Stimulated activated CD4-positive, alpha-beta T cell treated with anti-CD3 and anti-CD28 coated beads, TNF-alpha, amount 100 ng/mL, for 1 hour (primary cell): ENCODE data around the gene NCF2.

ENCODE experiments used
- DNase-seq, 3 donors: peaks; one replicate each; pipeline ENCODE4 v3.0.0-alpha.2; 2020; ENCODE audit warnings: low read depth in 3 of 3, low spot score in 1 of 3

The NCF2 gene

GRCh38 chr1:183553764-183554163, 36.5 kb downstream of the NCF2 start:
- DNase-seq: no peak

GRCh38 chr1:183553331-183553730, 36.9 kb downstream of the NCF2 start:
- DNase-seq: no peak

GRCh38 chr1:183552891-183553290, 37.4 kb downstream of the NCF2 start:
- no peak for DNase-seq

- DNase-seq: no peak
These were observed 37.8 kb downstream of the NCF2 start for GRCh38 chr1:183552441-183552840.

GRCh38 chr1:183551924-183552323, 38.3 kb downstream of the NCF2 start:
- DNase-seq: no peak

GRCh38 chr1:183550915-183551314, 39.3 kb downstream of the NCF2 start:
- DNase-seq: no peak

GRCh38 chr1:183548116-183548515, 42.1 kb downstream of the NCF2 start:
- DNase-seq: no peak

GRCh38 chr1:183546427-183546826, 43.8 kb downstream of the NCF2 start:
- DNase-seq: no peak

- DNase-seq: no peak
These were observed 45.5 kb downstream of the NCF2 start for GRCh38 chr1:183544598-183545297.

GRCh38 chr1:183543619-183544204, 46.5 kb downstream of the NCF2 start:
- DNase-seq: no peak

- DNase-seq: no peak
These were observed 52.9 kb downstream of the NCF2 start for GRCh38 chr1:183537405-183537804.

GRCh38 chr1:183533617-183534174, 56.6 kb downstream of the NCF2 start:
- DNase-seq: no peak

GRCh38 chr1:183528577-183528976, 61.7 kb downstream of the NCF2 start:
- DNase-seq: no peak

GRCh38 chr1:183522104-183522503, 68.2 kb downstream of the NCF2 start:
- DNase-seq: no peak

GRCh38 chr1:183520379-183520778, 69.9 kb downstream of the NCF2 start:
- DNase-seq: no peak

GRCh38 chr1:183517401-183517800, 72.9 kb downstream of the NCF2 start:
- no peak for DNase-seq

GRCh38 chr1:183516725-183517124, 73.5 kb downstream of the NCF2 start:
- DNase-seq: no peak

GRCh38 chr1:183515002-183515689, 75.1 kb downstream of the NCF2 start:
- DNase-seq: no peak

- no peak for DNase-seq
These were observed 76.0 kb downstream of the NCF2 start for GRCh38 chr1:183514235-183514634.

- no peak for DNase-seq
These were observed 77.8 kb downstream of the NCF2 start for GRCh38 chr1:183512450-183512849.

- DNase-seq: no peak
These were observed 81.6 kb downstream of the NCF2 start for GRCh38 chr1:183508694-183509093.

GRCh38 chr1:183506561-183506960, 83.7 kb downstream of the NCF2 start:
- no peak for DNase-seq
